ENCODE results near the gene SLC11A1.

- TF ChIP-seq GATA2 (IDR thresholded peaks at IDR 0.05; ENCODE audit: low read depth, low read length), result no peak
- no peak for TF ChIP-seq GATA3 (IDR thresholded peaks at IDR 0.05; ENCODE audit: low read depth, low read length)
Observed at GRCh38 chr2:218371983-218372350, 10.1 kb upstream of the SLC11A1 start.

All from SH-SY5Y (cell line).